HepG2 (cell line): Measurements from ENCODE around the gene NOL4L. TPM values are rescaled to one million over a fixed set of nuclear protein-coding genes. Genes with fewer than 3 reads are reported as not detected.

ENCODE experiments used
- ATF1 ChIP-seq: IDR thresholded peaks from 2 replicates; pipeline ENCODE4 v1.6.1; 2016; ENCODE audit warnings: mild to moderate bottlenecking, control low read depth
- FOXA3 ChIP-seq: IDR thresholded peaks from 2 replicates; pipeline ENCODE4 v1.6.1; 2016; ENCODE audit warnings: missing genetic modification reagents, missing compliant biosample characterization
- HOXD1 ChIP-seq: sonication (generic); formaldehyde crosslinking; IDR thresholded peaks from 2 replicates; pipeline ENCODE4 v1.5.0; 2020; ENCODE audit warnings: missing genetic modification reagents
- POGZ ChIP-seq: sonication (generic); formaldehyde crosslinking; IDR thresholded peaks from 2 replicates; pipeline ENCODE4 v1.4.0; 2020; ENCODE audit warnings: mild to moderate bottlenecking, missing genetic modification reagents
- REXO4 ChIP-seq: sonication (generic); formaldehyde crosslinking; IDR thresholded peaks from 2 replicates; pipeline ENCODE4 v1.8.0; 2022; ENCODE audit warnings: missing genetic modification reagents, mild to moderate bottlenecking, borderline replicate concordance
- SALL1 ChIP-seq: sonication (generic); formaldehyde crosslinking; IDR thresholded peaks from 2 replicates; pipeline ENCODE4 v1.8.0; 2022; ENCODE audit warnings: mild to moderate bottlenecking, missing genetic modification reagents
- SOX6 ChIP-seq, 2 experiments: fragments of 450-650 bp in 1 of 2; sonication (generic) in 1 of 2; formaldehyde crosslinking in 1 of 2; IDR thresholded peaks; 2 replicates each; pipeline versions ENCODE4 v1.4.0 to v1.6.1; 2017 to 2020; ENCODE audit warnings: antibody characterized with exemption in 1 of 2, mild to moderate bottlenecking in 1 of 2, missing genetic modification reagents in 1 of 2
- SUZ12 ChIP-seq: fragments of 150-350 bp; IDR thresholded peaks from 2 replicates; pipeline ENCODE4 v1.6.1; 2014; ENCODE audit warnings: low read depth, low read length
- ZNF333 ChIP-seq: sonication (generic); formaldehyde crosslinking; IDR thresholded peaks from 2 replicates; pipeline ENCODE4 v1.4.0; 2020; ENCODE audit warnings: mild to moderate bottlenecking, missing genetic modification reagents, borderline replicate concordance
- ZNF724P ChIP-seq: sonication (generic); formaldehyde crosslinking; IDR thresholded peaks from 2 replicates; pipeline ENCODE4 v1.8.0; 2022; ENCODE audit warnings: missing genetic modification reagents, borderline replicate concordance
- ZNF776 ChIP-seq: sonication (generic); formaldehyde crosslinking; IDR thresholded peaks from 2 replicates; pipeline ENCODE4 v1.4.0; 2020; ENCODE audit warnings: mild to moderate bottlenecking, missing genetic modification reagents
- polyA plus RNA-seq, 8 experiments: library from polyadenylated mRNA; depleted of rRNA in 3 of 8; stranded (reverse) in 7 of 8; unstranded in 1 of 8; fragments of >200 nt; fragmentation: Illumina TruSeq in 4 of 8; extraction: Trizol in 4 of 8; gene quantifications; 2 replicates each; pipeline versions ENCODE4 v1.2.1 to v1.2.3, GENCODE V29; 2011 to 2016; ENCODE audit warnings: low read depth in 4 of 8, missing spikeins in 1 of 8, mixed read lengths in 1 of 8; ENCODE audit not compliant: insufficient read depth in 1 of 8
- total RNA-seq, 5 experiments: library from RNA; depleted of rRNA; stranded (reverse); fragments of >200 nt; fragmentation: Illumina TruSeq; extraction: Trizol; gene quantifications; 2 replicates each; pipeline ENCODE4 v1.2.3, GENCODE V29; 2016; ENCODE audit warnings: low read depth in 1 of 5
- TF ChIP-seq, protein P1 (sequence below), 2 experiments: fragments of 450-650 bp in 1 of 2; sonication (generic) in 1 of 2; formaldehyde crosslinking in 1 of 2; IDR thresholded peaks; 2 replicates each; pipeline versions ENCODE4 v1.6.1 to v1.8.0; 2016 to 2022; ENCODE audit warnings: antibody characterized with exemption in 1 of 2, mild to moderate bottlenecking in 1 of 2, missing genetic modification reagents in 1 of 2
- TF ChIP-seq, protein P2 (sequence below): sonication (generic); formaldehyde crosslinking; IDR thresholded peaks from 2 replicates; pipeline ENCODE4 v1.5.1; 2020; ENCODE audit warnings: missing genetic modification reagents, mild to moderate bottlenecking, borderline replicate concordance
- TF ChIP-seq, protein P3 (sequence below): sonication (generic); formaldehyde crosslinking; IDR thresholded peaks from 2 replicates; pipeline ENCODE4 v1.4.0; 2020; ENCODE audit warnings: missing genetic modification reagents, mild to moderate bottlenecking, borderline replicate concordance

The NOL4L gene
- total and polyA plus RNA-seq, 2 of the 13 experiments (the other 11 are each of a cell fraction or from before 2014, with no cell fraction given): 16.6 to 35.4 TPM

DNA sequence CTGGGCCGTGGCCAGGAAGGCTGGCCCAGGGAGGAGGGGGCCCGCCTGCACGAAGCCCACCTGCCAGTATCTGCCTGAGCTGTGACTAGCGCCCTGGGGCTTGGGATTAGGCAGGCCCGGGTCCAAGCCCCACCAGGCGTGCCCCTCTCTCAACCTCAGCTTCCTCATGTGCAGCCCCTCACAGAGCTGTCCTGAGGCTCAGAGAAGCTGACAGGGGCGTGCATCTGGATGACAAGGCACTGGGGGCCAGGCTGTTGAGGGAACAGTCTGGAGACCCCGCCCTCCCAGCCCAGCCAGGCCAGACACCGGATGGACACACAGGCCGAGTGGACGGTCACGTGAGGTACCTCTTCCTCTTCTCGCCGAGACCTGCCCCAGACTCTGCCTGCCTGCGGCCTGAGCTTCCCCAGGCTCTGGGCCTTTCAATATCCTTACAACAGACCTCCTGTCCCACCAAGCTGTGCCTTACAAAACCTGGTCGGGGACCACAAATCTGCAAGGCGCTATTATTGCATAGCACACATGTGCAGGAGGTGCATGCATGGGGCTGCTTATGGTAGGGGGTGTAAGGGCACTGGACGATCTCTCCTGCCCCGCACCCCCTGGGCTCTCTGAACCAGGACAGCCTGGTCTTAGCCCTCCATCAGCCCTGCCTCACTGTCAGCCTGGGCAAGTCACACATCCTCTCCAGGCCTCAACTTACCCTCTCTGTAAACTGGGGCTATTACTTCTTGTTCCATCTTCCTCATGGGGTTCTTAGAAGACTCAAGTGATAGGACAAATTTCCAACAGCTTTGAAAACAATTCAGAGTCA, 20.0 kb downstream of the NOL4L start (continued):
- TF ChIP-seq SOX6 (IDR thresholded peaks at IDR 0.05) (no peak), SOX6 (CRISPR knock-in tag; IDR thresholded peaks at IDR 0.05) (0 out of 2 replicates have a peak, but pooled peaks have one; percentile 20), ZNF776 (0 out of 2 replicates have a peak, but pooled peaks have one; percentile 15), POGZ (CRISPR knock-in tag) (no peak), ATF1 (CRISPR knock-in tag) (no peak), REXO4 (CRISPR knock-in tag) (no peak), SUZ12 (no peak), ZNF724P (CRISPR knock-in tag) (0 out of 2 replicates have a peak, but pooled peaks have one; percentile 14), HOXD1 (CRISPR knock-in tag) (no peak), ZNF333 (CRISPR knock-in tag) (0 out of 2 replicates have a peak, but pooled peaks have one; percentile 33), FOXA3 (CRISPR knock-in tag) (no peak), SALL1 (CRISPR knock-in tag) (0 out of 2 replicates have a peak, but pooled peaks have one; percentile 15)
- TF ChIP-seq, protein P1, sequence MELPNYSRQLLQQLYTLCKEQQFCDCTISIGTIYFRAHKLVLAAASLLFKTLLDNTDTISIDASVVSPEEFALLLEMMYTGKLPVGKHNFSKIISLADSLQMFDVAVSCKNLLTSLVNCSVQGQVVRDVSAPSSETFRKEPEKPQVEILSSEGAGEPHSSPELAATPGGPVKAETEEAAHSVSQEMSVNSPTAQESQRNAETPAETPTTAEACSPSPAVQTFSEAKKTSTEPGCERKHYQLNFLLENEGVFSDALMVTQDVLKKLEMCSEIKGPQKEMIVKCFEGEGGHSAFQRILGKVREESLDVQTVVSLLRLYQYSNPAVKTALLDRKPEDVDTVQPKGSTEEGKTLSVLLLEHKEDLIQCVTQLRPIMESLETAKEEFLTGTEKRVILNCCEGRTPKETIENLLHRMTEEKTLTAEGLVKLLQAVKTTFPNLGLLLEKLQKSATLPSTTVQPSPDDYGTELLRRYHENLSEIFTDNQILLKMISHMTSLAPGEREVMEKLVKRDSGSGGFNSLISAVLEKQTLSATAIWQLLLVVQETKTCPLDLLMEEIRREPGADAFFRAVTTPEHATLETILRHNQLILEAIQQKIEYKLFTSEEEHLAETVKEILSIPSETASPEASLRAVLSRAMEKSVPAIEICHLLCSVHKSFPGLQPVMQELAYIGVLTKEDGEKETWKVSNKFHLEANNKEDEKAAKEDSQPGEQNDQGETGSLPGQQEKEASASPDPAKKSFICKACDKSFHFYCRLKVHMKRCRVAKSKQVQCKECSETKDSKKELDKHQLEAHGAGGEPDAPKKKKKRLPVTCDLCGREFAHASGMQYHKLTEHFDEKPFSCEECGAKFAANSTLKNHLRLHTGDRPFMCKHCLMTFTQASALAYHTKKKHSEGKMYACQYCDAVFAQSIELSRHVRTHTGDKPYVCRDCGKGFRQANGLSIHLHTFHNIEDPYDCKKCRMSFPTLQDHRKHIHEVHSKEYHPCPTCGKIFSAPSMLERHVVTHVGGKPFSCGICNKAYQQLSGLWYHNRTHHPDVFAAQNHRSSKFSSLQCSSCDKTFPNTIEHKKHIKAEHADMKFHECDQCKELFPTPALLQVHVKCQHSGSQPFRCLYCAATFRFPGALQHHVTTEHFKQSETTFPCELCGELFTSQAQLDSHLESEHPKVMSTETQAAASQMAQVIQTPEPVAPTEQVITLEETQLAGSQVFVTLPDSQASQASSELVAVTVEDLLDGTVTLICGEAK (IDR thresholded peaks at IDR 0.05): no peak
- TF ChIP-seq, protein P1 (CRISPR knock-in tag; IDR thresholded peaks at IDR 0.05): peak; percentile 47; the same call in 1 of the 2 replicates
- TF ChIP-seq, protein P2, sequence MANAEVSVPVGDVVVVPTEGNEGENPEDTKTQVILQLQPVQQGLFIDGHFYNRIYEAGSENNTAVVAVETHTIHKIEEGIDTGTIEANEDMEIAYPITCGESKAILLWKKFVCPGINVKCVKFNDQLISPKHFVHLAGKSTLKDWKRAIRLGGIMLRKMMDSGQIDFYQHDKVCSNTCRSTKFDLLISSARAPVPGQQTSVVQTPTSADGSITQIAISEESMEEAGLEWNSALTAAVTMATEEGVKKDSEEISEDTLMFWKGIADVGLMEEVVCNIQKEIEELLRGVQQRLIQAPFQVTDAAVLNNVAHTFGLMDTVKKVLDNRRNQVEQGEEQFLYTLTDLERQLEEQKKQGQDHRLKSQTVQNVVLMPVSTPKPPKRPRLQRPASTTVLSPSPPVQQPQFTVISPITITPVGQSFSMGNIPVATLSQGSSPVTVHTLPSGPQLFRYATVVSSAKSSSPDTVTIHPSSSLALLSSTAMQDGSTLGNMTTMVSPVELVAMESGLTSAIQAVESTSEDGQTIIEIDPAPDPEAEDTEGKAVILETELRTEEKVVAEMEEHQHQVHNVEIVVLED (CRISPR knock-in tag): no peak
- TF ChIP-seq, protein P3, sequence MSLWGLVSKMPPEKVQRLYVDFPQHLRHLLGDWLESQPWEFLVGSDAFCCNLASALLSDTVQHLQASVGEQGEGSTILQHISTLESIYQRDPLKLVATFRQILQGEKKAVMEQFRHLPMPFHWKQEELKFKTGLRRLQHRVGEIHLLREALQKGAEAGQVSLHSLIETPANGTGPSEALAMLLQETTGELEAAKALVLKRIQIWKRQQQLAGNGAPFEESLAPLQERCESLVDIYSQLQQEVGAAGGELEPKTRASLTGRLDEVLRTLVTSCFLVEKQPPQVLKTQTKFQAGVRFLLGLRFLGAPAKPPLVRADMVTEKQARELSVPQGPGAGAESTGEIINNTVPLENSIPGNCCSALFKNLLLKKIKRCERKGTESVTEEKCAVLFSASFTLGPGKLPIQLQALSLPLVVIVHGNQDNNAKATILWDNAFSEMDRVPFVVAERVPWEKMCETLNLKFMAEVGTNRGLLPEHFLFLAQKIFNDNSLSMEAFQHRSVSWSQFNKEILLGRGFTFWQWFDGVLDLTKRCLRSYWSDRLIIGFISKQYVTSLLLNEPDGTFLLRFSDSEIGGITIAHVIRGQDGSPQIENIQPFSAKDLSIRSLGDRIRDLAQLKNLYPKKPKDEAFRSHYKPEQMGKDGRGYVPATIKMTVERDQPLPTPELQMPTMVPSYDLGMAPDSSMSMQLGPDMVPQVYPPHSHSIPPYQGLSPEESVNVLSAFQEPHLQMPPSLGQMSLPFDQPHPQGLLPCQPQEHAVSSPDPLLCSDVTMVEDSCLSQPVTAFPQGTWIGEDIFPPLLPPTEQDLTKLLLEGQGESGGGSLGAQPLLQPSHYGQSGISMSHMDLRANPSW (CRISPR knock-in tag): no peak
